ENCODE data around the gene TSPAN3. TPM values are rescaled to one million over a fixed set of nuclear protein-coding genes. Genes with fewer than 3 reads are reported as not detected.
A peak's percentile ranks its signal among the peaks of the same experiment; 100 is the strongest.

Gene TSPAN3
- total and polyA plus RNA-seq, 11 donors: 58.1 to 247 (median 133) TPM

- intact Hi-C loops (cut with DNase I): loop anchor here (2.0 to 10.0 kb wide), 6 partner anchors 51 to 524 kb away; no protein-coding TSS in a partner anchor
- 91 to 94% (median 93%) methylated on average over 14 of the region's 14 CpGs for WGBS, 4 donors
- ATAC-seq: no peak
- no peaks in the 10 kb centered on the region for H3K9me3 ChIP-seq
- peaks cover 0 to 19% (median 0%) of the 10 kb centered on the region in 9 donors for H3K36me3 ChIP-seq
- TF ChIP-seq POLR2A (IDR thresholded peaks at IDR 0.05): no peak
- TF ChIP-seq, protein P1, sequence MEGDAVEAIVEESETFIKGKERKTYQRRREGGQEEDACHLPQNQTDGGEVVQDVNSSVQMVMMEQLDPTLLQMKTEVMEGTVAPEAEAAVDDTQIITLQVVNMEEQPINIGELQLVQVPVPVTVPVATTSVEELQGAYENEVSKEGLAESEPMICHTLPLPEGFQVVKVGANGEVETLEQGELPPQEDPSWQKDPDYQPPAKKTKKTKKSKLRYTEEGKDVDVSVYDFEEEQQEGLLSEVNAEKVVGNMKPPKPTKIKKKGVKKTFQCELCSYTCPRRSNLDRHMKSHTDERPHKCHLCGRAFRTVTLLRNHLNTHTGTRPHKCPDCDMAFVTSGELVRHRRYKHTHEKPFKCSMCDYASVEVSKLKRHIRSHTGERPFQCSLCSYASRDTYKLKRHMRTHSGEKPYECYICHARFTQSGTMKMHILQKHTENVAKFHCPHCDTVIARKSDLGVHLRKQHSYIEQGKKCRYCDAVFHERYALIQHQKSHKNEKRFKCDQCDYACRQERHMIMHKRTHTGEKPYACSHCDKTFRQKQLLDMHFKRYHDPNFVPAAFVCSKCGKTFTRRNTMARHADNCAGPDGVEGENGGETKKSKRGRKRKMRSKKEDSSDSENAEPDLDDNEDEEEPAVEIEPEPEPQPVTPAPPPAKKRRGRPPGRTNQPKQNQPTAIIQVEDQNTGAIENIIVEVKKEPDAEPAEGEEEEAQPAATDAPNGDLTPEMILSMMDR (IDR thresholded peaks at IDR 0.05): no peak
- peaks cover 0 to 53% (median 14%) of the 10 kb centered on the region in 12 donors for H3K4me1 ChIP-seq
- peak overlapping the region in 4 of 12 donors; percentile 14 to 69 (median 24) for H3K27ac ChIP-seq
- peak in 3 of 5 donors; percentile 7 to 54 (median 14) for DNase-seq
- H3K27me3 ChIP-seq: no peaks in the 10 kb centered on the region
- no peak overlapping the region for H3K4me3 ChIP-seq
These were observed 48.0 kb downstream of the TSPAN3 start for GRCh38 chr15:77022646-77023575.

DNA sequence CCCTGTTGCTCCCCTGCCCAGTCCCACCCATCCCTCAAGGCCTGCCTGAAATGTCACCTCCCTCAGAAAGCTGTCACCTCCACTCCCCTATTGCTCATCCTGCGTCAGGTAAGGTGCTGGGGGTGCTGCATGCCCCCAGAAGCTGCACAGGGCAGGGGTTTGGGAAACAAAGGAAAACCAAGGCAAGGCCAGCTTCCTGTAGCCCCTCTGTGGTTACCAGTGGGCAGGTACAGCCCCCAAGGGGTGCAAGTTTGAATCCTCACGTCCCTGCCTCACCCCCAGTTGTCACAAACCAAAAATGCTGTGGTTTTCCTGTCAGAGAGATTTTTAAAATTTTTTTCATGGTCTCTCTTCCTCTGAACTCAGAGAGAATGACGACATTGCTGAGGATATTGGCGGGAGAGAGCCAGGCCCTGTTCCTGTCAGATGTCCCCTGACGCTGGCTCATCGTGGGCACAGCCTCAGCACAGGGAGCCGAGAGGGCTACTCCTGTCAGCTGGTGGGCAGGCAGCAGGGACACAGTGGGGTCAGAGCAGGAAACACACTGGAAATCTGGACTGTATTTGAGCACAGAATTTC, 49.0 kb downstream of the TSPAN3 start:
- ATAC-seq: peak in 2 of 4 donors; percentile 55 to 81
- Histone ChIP-seq H3K27me3 (no peaks in the 10 kb centered on the region), H3K36me3 (peaks cover 0 to 15% (median 0%) of the 10 kb centered on the region in 9 donors), H3K27ac (peak overlapping the region in 4 of 12 donors; percentile 14 to 69 (median 24)), H3K4me1 (peaks cover 0 to 63% (median 12%) of the 10 kb centered on the region in 12 donors), H3K9me3 (no peaks in the 10 kb centered on the region), H3K4me3 (no peak overlapping the region)
- no peak for TF ChIP-seq POLR2A (IDR thresholded peaks at IDR 0.05)
- TF ChIP-seq, protein P1 (IDR thresholded peaks at IDR 0.05): no peak
- DNase-seq: peak; percentile 17 to 60 (median 53)
- 48 to 61% (median 57%) methylated on average over 4 to 7 of the region's 7 CpGs for WGBS, 4 donors
- intact Hi-C loops (cut with DNase I): loop anchor here (2.0 to 10.0 kb wide), 6 partner anchors 50 to 525 kb away; no protein-coding TSS in a partner anchor

GRCh38 chr15:77021088-77021481, 49.8 kb downstream of the TSPAN3 start:
- Histone ChIP-seq H3K4me1 (peaks cover 0 to 72% (median 12%) of the 10 kb centered on the region in 12 donors), H3K9me3 (no peaks in the 10 kb centered on the region), H3K27ac (peak overlapping the region in 2 of 12 donors; percentile 25 to 69), H3K27me3 (no peaks in the 10 kb centered on the region), H3K4me3 (no peak overlapping the region), H3K36me3 (peaks cover 0 to 12% (median 0%) of the 10 kb centered on the region in 9 donors)
- ATAC-seq: peak in 3 of 4 donors; percentile 57 to 74 (median 69)
- intact Hi-C loops (cut with DNase I): loop anchor here in 9 of 10 donors (5.0 to 10.0 kb wide), 5 partner anchors 49 to 526 kb away; no protein-coding TSS in a partner anchor
- 74 to 89% (median 78%) methylated on average over 9 of the region's 9 CpGs for WGBS, 4 donors
- DNase-seq: peak in 3 of 5 donors; percentile 19 to 56 (median 38)
- TF ChIP-seq, protein P1 (IDR thresholded peaks at IDR 0.05): no peak
- TF ChIP-seq POLR2A (IDR thresholded peaks at IDR 0.05): no peak
